Adrenal gland (tissue), 12 donors: ENCODE measurements around the gene ANKS1A. TPM values are rescaled to one million over a fixed set of nuclear protein-coding genes. Genes with fewer than 3 reads are reported as not detected.
A peak's percentile ranks its signal among the peaks of the same experiment; 100 is the strongest.

Experiments
- DNase-seq, 7 donors: peaks; one replicate each; pipeline ENCODE4 v3.0.0-alpha.2; 2019 to 2020
- H3K27ac ChIP-seq, 5 donors: fragments of 200-600 bp; sonication (generic) in 4 of 5; 1 replicate in 3 of 5; 2 replicates in 2 of 5; pipeline versions ENCODE4 v1.5.1 to v1.8.0; 2016 to 2020; ENCODE audit warnings: mild to moderate bottlenecking in 1 of 5
- H3K27me3 ChIP-seq: fragments of 200-600 bp; 2 replicates; pipeline ENCODE4 v1.8.0; 2021
- H3K36me3 ChIP-seq, 2 donors: fragments of 200-600 bp; replicated peaks in 1 of 2; 1 replicate in 1 of 2; 2 replicates in 1 of 2; pipeline versions ENCODE4 v1.5.1 to v1.8.0; 2018 to 2022
- H3K4me1 ChIP-seq, 2 donors: fragments of 200-600 bp; replicated peaks in 1 of 2; 1 replicate in 1 of 2; 2 replicates in 1 of 2; pipeline versions ENCODE4 v1.5.1 to v1.8.0; 2018 to 2021
- H3K4me3 ChIP-seq, 4 donors: fragments of 200-600 bp; sonication (generic) in 3 of 4; one replicate each; pipeline ENCODE4 v1.5.1; 2016 to 2018
- H3K9me3 ChIP-seq, 3 donors: fragments of 200-600 bp; sonication (generic) in 1 of 3; replicated peaks in 1 of 3; 1 replicate in 2 of 3; 2 replicates in 1 of 3; pipeline versions ENCODE4 v1.5.1 to v1.8.0; 2016 to 2021
- CTCF ChIP-seq, 6 experiments: fragments of 450-650 bp in 4 of 6; fragments of 200-600 bp in 2 of 6; sonication (generic) in 1 of 6; IDR thresholded peaks; 1 replicate in 5 of 6; 2 replicates in 1 of 6; pipeline versions ENCODE4 v1.5.1 to v1.8.0; 2016 to 2021; ENCODE audit warnings: antibody characterized with exemption in 6 of 6, mild to moderate bottlenecking in 2 of 6, moderate library complexity in 1 of 6
- POLR2A ChIP-seq, 2 donors: fragments of 450-650 bp; IDR thresholded peaks; one replicate each; pipeline ENCODE4 v1.6.1; 2017; ENCODE audit warnings: antibody characterized with exemption in 2 of 2, mild to moderate bottlenecking in 2 of 2, moderate library complexity in 1 of 2
- WGBS, 4 donors: extraction: QIAGEN DNeasy Blood & Tissue Kit in 2 of 4; methylation state at CpG; one replicate each; pipeline versions ENCODE4 v1.1.5 to v1.1.7; 2013 to 2017; 5-methylcytosine and 5-hydroxymethylcytosine counted together
- intact Hi-C, 2 donors: fragments of 100-400 bp; cut with DNase I; formaldehyde crosslinking; loops; one replicate each; pipeline versions ENCODE4 v1.14.1 to v1.15.0; 2022 to 2023
- polyA plus RNA-seq, 3 donors: library from polyadenylated mRNA; stranded (reverse); fragments of 200-250 nt in 2 of 3; fragments of 350-450 nt in 1 of 3; fragmentation: Illumina TruSeq in 1 of 3; extraction: RNeasy Lipid Tissue Mini Kit (QIAGEN cat#74804) in 1 of 3; gene quantifications; one replicate each; pipeline ENCODE4 v1.2.3, GENCODE V29; 2013 to 2014
- total RNA-seq, 9 donors: library from RNA; depleted of rRNA in 4 of 9; stranded (reverse); fragments of >200 nt in 4 of 9; fragments of 120-200 nt in 1 of 9; fragmentation: NEBNext Ultra II Directional in 1 of 9; extraction: Animal tissue kit (Norgen Biotek cat#: 25700) in 1 of 9; gene quantifications; one replicate each; pipeline versions ENCODE4 v1.1.0 to v1.2.4, GENCODE V29; 2013 to 2023
- donor health status: healthy with polysubstance abuse.
- donor health status: Bipolar disorder and iron deficiency.
- donor health status: DM: yes; HTN: yes; CAD: no.
- donor health status: DM: no; HTN: no; CAD: no.
- donor health status: DM: no; HTN: no; CAD: no.
- donor health status: DM: yes; HTN: yes; CAD: no.

Gene ANKS1A
- total and polyA plus RNA-seq, 12 donors: 11.7 to 68.0 (median 42.4) TPM

DNA sequence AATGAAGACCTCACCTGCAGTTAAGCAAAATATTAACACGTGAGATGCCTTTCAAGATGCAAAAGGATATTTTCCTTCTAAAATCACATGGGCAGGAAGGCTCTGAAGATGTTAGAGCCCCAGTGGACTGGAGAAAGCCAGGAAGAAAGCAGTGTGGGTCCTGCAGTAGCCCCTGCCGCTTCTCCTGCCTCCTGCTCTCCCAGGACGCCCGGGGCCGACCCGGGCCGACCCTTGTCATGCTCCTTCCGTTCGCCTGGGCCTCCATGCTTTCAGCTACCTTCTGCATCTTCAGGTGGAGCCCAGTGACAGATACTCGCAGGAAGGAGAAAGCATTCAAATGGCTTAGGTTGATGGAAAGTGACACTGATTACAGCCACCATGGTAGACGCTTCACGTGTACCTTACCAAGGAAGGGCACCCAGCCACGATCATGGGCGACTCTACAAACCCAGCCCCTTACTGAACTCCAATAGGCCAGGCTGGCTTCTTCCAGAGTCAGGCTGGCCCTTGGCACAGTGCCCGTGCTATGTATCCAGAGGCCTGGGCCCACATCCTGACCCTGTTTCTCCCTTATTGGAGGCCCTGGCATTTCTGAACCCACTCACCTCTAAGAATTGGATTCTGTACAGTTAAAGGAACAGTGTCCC, 183.1 kb downstream of the ANKS1A start:
- intact Hi-C loops: no loop called here
- TF ChIP-seq CTCF (IDR thresholded peaks at IDR 0.05): no peak
- TF ChIP-seq POLR2A (IDR thresholded peaks at IDR 0.05): no peak
- Histone ChIP-seq H3K4me1 (peaks cover 10 to 15% of the 10 kb centered on the region in 2 donors), H3K9me3 (no peaks in the 10 kb centered on the region), H3K27ac (no peak overlapping the region), H3K27me3 (no peaks in the 10 kb centered on the region), H3K4me3 (no peak overlapping the region), H3K36me3 (peaks cover 0 to 34% of the 10 kb centered on the region in 2 donors)
- DNase-seq: peak in 1 of 7 donors; percentile 35
- WGBS, 4 donors: 65 to 78% (median 71%) methylated on average over 14 to 15 of the region's 15 CpGs

- WGBS, 4 donors: 90 to 93% (median 91%) methylated on average over 9 of the region's 9 CpGs
- peaks cover 0 to 36% of the 10 kb centered on the region in 2 donors for H3K36me3 ChIP-seq
- TF ChIP-seq CTCF (IDR thresholded peaks at IDR 0.05): no peak
- TF ChIP-seq POLR2A (IDR thresholded peaks at IDR 0.05): no peak
These were observed 183.6 kb downstream of the ANKS1A start for GRCh38 chr6:35072698-35073055.

GRCh38 chr6:35073211-35073610, 184.2 kb downstream of the ANKS1A start:
- no peak for TF ChIP-seq CTCF (IDR thresholded peaks at IDR 0.05)
- no peak for TF ChIP-seq POLR2A (IDR thresholded peaks at IDR 0.05)
- intact Hi-C loops: no loop called here
- no peak overlapping the region for H3K27ac ChIP-seq

More at GRCh38 chr6:35072698-35073055, 183.6 kb downstream of the ANKS1A start:
- Histone ChIP-seq H3K27ac (no peak overlapping the region), H3K9me3 (no peaks in the 10 kb centered on the region), H3K4me1 (peaks cover 10 to 12% of the 10 kb centered on the region in 2 donors), H3K27me3 (no peaks in the 10 kb centered on the region), H3K4me3 (no peak overlapping the region)
- DNase-seq: no peak
- intact Hi-C loops: no loop called here

DNA sequence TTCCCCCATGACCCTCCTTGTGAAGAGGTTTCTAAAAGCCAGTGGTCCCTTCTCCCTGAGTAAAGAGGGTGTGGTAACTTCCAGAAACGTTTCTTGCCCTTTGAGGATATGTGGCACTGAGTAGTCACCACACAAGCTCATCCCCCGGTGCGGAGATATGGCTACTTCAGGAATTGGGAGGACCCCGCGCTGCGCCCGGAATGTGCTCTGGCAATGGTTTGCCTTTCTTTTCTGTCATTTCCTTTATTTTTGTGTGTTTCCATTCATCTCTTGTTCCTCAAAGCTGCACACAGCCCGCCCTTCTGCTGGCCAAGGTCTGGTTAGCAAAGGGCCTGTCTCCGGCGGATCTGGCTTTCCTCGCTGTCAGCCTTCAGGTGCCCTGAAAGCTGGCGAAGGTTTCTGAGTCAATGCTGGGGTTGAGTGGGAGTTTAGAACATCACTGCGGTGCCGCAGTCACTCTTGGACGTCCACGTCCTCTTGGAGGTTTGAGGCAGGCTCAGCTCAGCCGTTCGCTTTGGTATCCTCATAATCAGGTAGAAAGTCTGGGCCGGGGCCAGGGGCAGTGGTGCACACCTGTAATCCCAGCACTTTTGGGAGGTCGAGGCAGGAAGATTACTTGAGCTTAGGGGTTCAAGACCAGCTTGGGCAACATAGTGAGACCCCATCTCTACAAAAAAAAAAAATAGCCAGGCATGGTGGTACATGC, 184.9 kb downstream of the ANKS1A start:
- Histone ChIP-seq H3K27ac (no peak overlapping the region), H3K4me1 (peaks cover under 1% of the 10 kb centered on the region in 2 donors), H3K9me3 (no peaks in the 10 kb centered on the region), H3K27me3 (no peaks in the 10 kb centered on the region), H3K4me3 (no peak overlapping the region), H3K36me3 (peaks cover 0 to 48% of the 10 kb centered on the region in 2 donors)
- WGBS, 4 donors: 91 to 96% (median 95%) methylated on average over 17 to 20 of the region's 20 CpGs
- no peak for TF ChIP-seq CTCF (IDR thresholded peaks at IDR 0.05)
- no peak for TF ChIP-seq POLR2A (IDR thresholded peaks at IDR 0.05)
- intact Hi-C loops: no loop called here
- no peak for DNase-seq

More at GRCh38 chr6:35073211-35073610, 184.2 kb downstream of the ANKS1A start:
- Histone ChIP-seq H3K4me3 (no peak overlapping the region), H3K9me3 (no peaks in the 10 kb centered on the region), H3K4me1 (peaks cover 6 to 8% of the 10 kb centered on the region in 2 donors), H3K27me3 (no peaks in the 10 kb centered on the region), H3K36me3 (peaks cover 0 to 41% of the 10 kb centered on the region in 2 donors)
- 92 to 99% (median 95%) methylated on average over 10 of the region's 10 CpGs for WGBS, 4 donors
- no peak for DNase-seq
